Endothelial cell of umbilical vein (primary cell): ENCODE data around the gene CCNY. TPM values are rescaled to one million over a fixed set of nuclear protein-coding genes. Genes with fewer than 3 reads are reported as not detected.

Experiments
- BruUV-seq: library from RNA; stranded (reverse); fragments of 400-500 nt; replicated peaks from 2 replicates; lab custom pipeline; 2021; lab: Mats Ljungman, UMichigan
- CTCF ChIA-PET: fragments of 300-600, 350-600 bp; sonication (Branson Sonifier 250); formaldehyde crosslinking; loops from one replicate; lab custom pipeline; 2021; ENCODE audit warnings: antibody characterized with exemption, inconsistent platforms; lab: Charles Lee
- POLR2A ChIA-PET: fragments of 300-600, 350-600 bp; sonication (Branson Sonifier 250); formaldehyde crosslinking; loops from one replicate; lab custom pipeline; 2021; ENCODE audit warnings: antibody characterized with exemption, inconsistent platforms; lab: Charles Lee
- DNase-seq: peaks from one replicate; pipeline ENCODE4 v3.0.0-alpha.2; 2011; ENCODE audit warnings: low read depth, low spot score
- FAIRE-seq: peaks from 2 replicates; lab custom pipeline; 2011; peaks lifted over from hg19 to GRCh38; lab: Jason Lieb, UNC
- H2AFZ ChIP-seq: 2 replicates; pipeline ENCODE4 v1.6.0; 2012; ENCODE audit warnings: low read depth, low read length, control low read depth, inconsistent platforms
- H3K27ac ChIP-seq: 2 replicates; pipeline ENCODE4 v1.5.1; 2011; ENCODE audit warnings: low read depth, mild to moderate bottlenecking, control low read depth, low read length, moderate library complexity; ENCODE audit not compliant: insufficient read depth
- H3K27me3 ChIP-seq, 2 experiments: 2 replicates each; pipeline versions ENCODE4 v1.6.0 to v1.6.1; 2011; ENCODE audit warnings: low read length in 2 of 2, mixed read lengths in 1 of 2; ENCODE audit not compliant: control insufficient read depth in 2 of 2, insufficient read depth in 2 of 2
- H3K36me3 ChIP-seq, 2 experiments: 2 replicates in 1 of 2; 3 replicates in 1 of 2; pipeline ENCODE4 v1.5.1; 2011; ENCODE audit warnings: low read length in 2 of 2, mild to moderate bottlenecking in 1 of 2, moderate library complexity in 1 of 2; ENCODE audit not compliant: control insufficient read depth in 2 of 2, insufficient read depth in 2 of 2; ENCODE audit errors: extremely low read depth in 1 of 2
- H3K4me1 ChIP-seq: 3 replicates; pipeline ENCODE4 v1.5.1; 2011; ENCODE audit warnings: mild to moderate bottlenecking, low read length; ENCODE audit not compliant: control insufficient read depth, insufficient read depth; ENCODE audit errors: extremely low read depth
- H3K4me2 ChIP-seq: 2 replicates; pipeline ENCODE4 v1.6.1; 2011; ENCODE audit warnings: low read length, control low read depth, mixed read lengths; ENCODE audit not compliant: insufficient read depth
- H3K4me3 ChIP-seq, 3 experiments: fragments of 200-600 bp in 1 of 3; sonication (generic), shearing (Covaris generic) in 1 of 3; replicated peaks in 1 of 3; 2 replicates each; pipeline ENCODE4 v1.5.1; 2011 to 2016; ENCODE audit warnings: control low read depth in 3 of 3, low read length in 3 of 3, mild to moderate bottlenecking in 2 of 3, inconsistent platforms in 1 of 3, low read depth in 1 of 3, moderate library complexity in 1 of 3; ENCODE audit not compliant: insufficient read depth in 1 of 3
- H3K79me2 ChIP-seq: 2 replicates; pipeline ENCODE4 v1.6.0; 2012; ENCODE audit warnings: low read length, inconsistent platforms; ENCODE audit not compliant: control insufficient read depth, insufficient read depth
- H3K9ac ChIP-seq: replicated peaks from 2 replicates; pipeline ENCODE3; 2011; ENCODE audit warnings: low read length, control low read depth; ENCODE audit not compliant: insufficient read depth; ENCODE audit errors: extremely low read depth
- H3K9me1 ChIP-seq: replicated peaks from 3 replicates; pipeline ENCODE4 v1.6.0; 2011; ENCODE audit warnings: mild to moderate bottlenecking, low read length; ENCODE audit not compliant: control insufficient read depth, insufficient read depth; ENCODE audit errors: extremely low read depth
- H3K9me3 ChIP-seq: replicated peaks from 2 replicates; pipeline ENCODE4 v1.5.1; 2012; ENCODE audit warnings: low read length, inconsistent platforms; ENCODE audit not compliant: control insufficient read depth, insufficient read depth
- H4K20me1 ChIP-seq: replicated peaks from 2 replicates; pipeline ENCODE3; 2011; ENCODE audit warnings: mild to moderate bottlenecking, low read length; ENCODE audit not compliant: control insufficient read depth, insufficient read depth; ENCODE audit errors: extremely low read depth
- EZH2 ChIP-seq: IDR thresholded peaks from 2 replicates; pipeline ENCODE4 v1.6.1; 2012; ENCODE audit warnings: borderline replicate concordance, low read depth, mild to moderate bottlenecking, moderate library complexity, low read length, inconsistent platforms; ENCODE audit not compliant: severe bottlenecking
- FOS ChIP-seq: IDR thresholded peaks from 2 replicates; pipeline ENCODE4 v1.6.1; 2011; ENCODE audit warnings: mild to moderate bottlenecking, low read length, moderate library complexity, borderline replicate concordance; ENCODE audit not compliant: insufficient read depth
- GATA2 ChIP-seq: IDR thresholded peaks from 2 replicates; pipeline ENCODE4 v1.7.0; 2011; ENCODE audit warnings: low read depth, mild to moderate bottlenecking, moderate library complexity, mixed read lengths, low read length; ENCODE audit not compliant: insufficient read length, insufficient read depth
- JUN ChIP-seq: IDR thresholded peaks from 2 replicates; pipeline ENCODE4 v1.6.1; 2011; ENCODE audit warnings: borderline replicate concordance, low read depth; ENCODE audit not compliant: insufficient read length, insufficient read depth
- MYC ChIP-seq: IDR thresholded peaks from one replicate; pipeline ENCODE4 v1.6.1; 2011; ENCODE audit warnings: mild to moderate bottlenecking, low read depth, low read length
- POLR2A ChIP-seq: IDR thresholded peaks from 2 replicates; pipeline ENCODE4 v1.6.1; 2012; ENCODE audit warnings: low read depth, mild to moderate bottlenecking, control low read depth, low read length
- POLR2AphosphoS5 ChIP-seq: IDR thresholded peaks from 2 replicates; pipeline ENCODE4 v1.6.1; 2012; ENCODE audit warnings: low read depth, mild to moderate bottlenecking, control low read depth, low read length, moderate library complexity; ENCODE audit not compliant: insufficient read depth
- dilution Hi-C: fragments of 300-500 bp; cut with MboI; formaldehyde crosslinking; loops from one replicate; pipeline ENCODE4 v1.15.0; 2019; ENCODE audit warnings: low sequenced_read_pairs; ENCODE audit not compliant: extremely low pct_ligation_motif_present
- intact Hi-C: fragments of 100-400 bp; cut with micrococcal nuclease; formaldehyde crosslinking; loops from one replicate; pipeline ENCODE4 v1.10.0; 2022
- polyA plus RNA-seq, 4 experiments: library from polyadenylated mRNA; depleted of rRNA in 3 of 4; stranded (reverse) in 3 of 4; unstranded in 1 of 4; fragments of >200 nt; gene quantifications; 2 replicates each; pipeline versions ENCODE4 v1.2.1 to v1.2.3, GENCODE V29; 2011 to 2012; ENCODE audit warnings: missing spikeins in 1 of 4
- total RNA-seq: library from RNA; stranded (reverse); gene quantifications from 2 replicates; pipeline ENCODE4 v1.2.3, GENCODE V29; 2021
- TF ChIP-seq, protein P1 (sequence below): IDR thresholded peaks from 2 replicates; pipeline ENCODE4 v1.6.1; 2011; ENCODE audit not compliant: insufficient read depth, insufficient read length
- TF ChIP-seq, protein P2 (sequence below), 2 donors: IDR thresholded peaks; 1 replicate in 1 of 2; 2 replicates in 1 of 2; pipeline ENCODE4 v1.5.1; 2011; ENCODE audit warnings: low read length in 2 of 2, mild to moderate bottlenecking in 2 of 2, moderate library complexity in 2 of 2, control low read depth in 1 of 2, inconsistent platforms in 1 of 2, low read depth in 1 of 2; ENCODE audit not compliant: insufficient read depth in 1 of 2; ENCODE audit errors: extremely low read depth in 1 of 2

Gene CCNY
- total and polyA plus RNA-seq, 2 donors (not counting 3 experiments of a cell fraction or from before 2014, with no cell fraction given) = 61.5 to 107 TPM

DNA sequence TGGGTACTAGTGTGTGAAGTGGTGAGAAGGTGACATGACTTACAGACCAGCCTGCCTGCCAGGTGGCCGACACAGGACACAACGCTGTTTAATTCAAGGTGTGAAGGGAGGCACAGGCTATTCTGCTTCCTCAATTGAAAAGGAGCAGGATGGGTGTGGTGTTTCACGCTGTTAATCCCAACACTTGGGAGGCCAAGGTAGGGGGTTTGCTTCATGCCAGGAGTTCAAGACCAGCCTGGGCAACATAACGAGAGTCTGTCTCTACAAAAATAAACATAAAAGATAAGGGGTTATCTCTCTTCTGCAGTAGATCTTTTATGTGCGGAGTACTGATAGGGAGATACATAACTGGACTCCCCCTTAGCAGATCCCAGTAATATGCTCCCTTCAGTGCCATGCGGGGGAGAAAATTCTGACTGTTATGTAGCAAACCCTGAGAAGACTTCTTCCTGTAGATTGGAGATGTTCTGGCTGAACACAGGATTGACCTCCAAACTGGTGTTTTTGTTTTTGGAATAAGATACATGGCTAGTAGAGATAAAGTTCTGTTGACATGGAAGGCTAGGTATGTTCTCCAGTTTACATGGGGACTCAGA lies 63.2 kb downstream of the CCNY start:
- Histone ChIP-seq H3K9me3 (no peaks in the 10 kb centered on the region), H3K4me1 (peaks cover 9% of the 10 kb centered on the region), H4K20me1 (peaks cover 2% of the 10 kb centered on the region), H3K9ac (no peak overlapping the region), H3K4me2 (no peak overlapping the region), H3K79me2 (peaks cover 94% of the 10 kb centered on the region), H3K27me3 (no peaks in the 10 kb centered on the region), H2AFZ (no peak overlapping the region), H3K36me3 (no peaks in the 10 kb centered on the region), H3K4me3 (no peak overlapping the region), H3K9me1 (no peaks in the 10 kb centered on the region), H3K27ac (no peak overlapping the region)
- dilution Hi-C loops = no loop called here
- no peak for TF ChIP-seq POLR2A
- no peak for TF ChIP-seq EZH2
- no peak for TF ChIP-seq GATA2
- TF ChIP-seq, protein P1, sequence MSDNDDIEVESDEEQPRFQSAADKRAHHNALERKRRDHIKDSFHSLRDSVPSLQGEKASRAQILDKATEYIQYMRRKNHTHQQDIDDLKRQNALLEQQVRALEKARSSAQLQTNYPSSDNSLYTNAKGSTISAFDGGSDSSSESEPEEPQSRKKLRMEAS = no peak
- TF ChIP-seq JUN = no peak
- no peak for TF ChIP-seq POLR2AphosphoS5
- TF ChIP-seq FOS = no peak
- TF ChIP-seq, protein P2, sequence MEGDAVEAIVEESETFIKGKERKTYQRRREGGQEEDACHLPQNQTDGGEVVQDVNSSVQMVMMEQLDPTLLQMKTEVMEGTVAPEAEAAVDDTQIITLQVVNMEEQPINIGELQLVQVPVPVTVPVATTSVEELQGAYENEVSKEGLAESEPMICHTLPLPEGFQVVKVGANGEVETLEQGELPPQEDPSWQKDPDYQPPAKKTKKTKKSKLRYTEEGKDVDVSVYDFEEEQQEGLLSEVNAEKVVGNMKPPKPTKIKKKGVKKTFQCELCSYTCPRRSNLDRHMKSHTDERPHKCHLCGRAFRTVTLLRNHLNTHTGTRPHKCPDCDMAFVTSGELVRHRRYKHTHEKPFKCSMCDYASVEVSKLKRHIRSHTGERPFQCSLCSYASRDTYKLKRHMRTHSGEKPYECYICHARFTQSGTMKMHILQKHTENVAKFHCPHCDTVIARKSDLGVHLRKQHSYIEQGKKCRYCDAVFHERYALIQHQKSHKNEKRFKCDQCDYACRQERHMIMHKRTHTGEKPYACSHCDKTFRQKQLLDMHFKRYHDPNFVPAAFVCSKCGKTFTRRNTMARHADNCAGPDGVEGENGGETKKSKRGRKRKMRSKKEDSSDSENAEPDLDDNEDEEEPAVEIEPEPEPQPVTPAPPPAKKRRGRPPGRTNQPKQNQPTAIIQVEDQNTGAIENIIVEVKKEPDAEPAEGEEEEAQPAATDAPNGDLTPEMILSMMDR (IDR thresholded peaks at IDR 0.05; ENCODE audit: extremely low read depth in 1 of 2, insufficient read depth in 1 of 2, low read depth in 1 of 2, low read length in 2 of 2) = no peak
- TF ChIP-seq MYC = no peak
- no peak for DNase-seq
- CTCF ChIA-PET = interaction anchor here (1.3 kb wide), 1 partner anchor 10 kb away, joined by 5 read pairs; no protein-coding TSS in a partner anchor
- BruUV-seq = no TSS peak
- no peak for FAIRE-seq
- intact Hi-C loops = no loop called here
- POLR2A ChIA-PET = no interaction called here
